GM23338 (cell line): ENCODE results near the gene MAPK6. TPM values are rescaled to one million over a fixed set of nuclear protein-coding genes. Genes with fewer than 3 reads are reported as not detected.

Experiments
- ATAC-seq: fragments of 200-7000 bp; cut with Tn5 transposase; 3 replicates; pipeline ENCODE4 v1.9.1; 2020
- DNase-seq: peaks from one replicate; pipeline ENCODE4 v3.0.0-alpha.2; 2015; ENCODE audit warnings: low spot score
- H2AFZ ChIP-seq: fragments of 200-600 bp; sonication (generic); 2 replicates; pipeline ENCODE4 v1.8.0; 2016; ENCODE audit warnings: antibody characterized with exemption, mild to moderate bottlenecking, moderate library complexity
- H3F3A ChIP-seq: fragments of 200-600 bp; sonication (generic); replicated peaks from 2 replicates; pipeline ENCODE4 v1.8.0; 2017; ENCODE audit warnings: antibody characterized with exemption, mixed run types, low read depth
- H3K27ac ChIP-seq: fragments of 200-600 bp; sonication (generic); 2 replicates; pipeline ENCODE4 v1.6.1; 2016; ENCODE audit warnings: low read depth
- H3K27me3 ChIP-seq: fragments of 200-600 bp; sonication (generic); 2 replicates; pipeline ENCODE4 v1.8.0; 2016; ENCODE audit warnings: mild to moderate bottlenecking, mixed run types, moderate library complexity; ENCODE audit not compliant: insufficient read depth
- H3K36me3 ChIP-seq: fragments of 200-600 bp; sonication (generic); 2 replicates; pipeline ENCODE4 v1.8.0; 2016; ENCODE audit warnings: mild to moderate bottlenecking; ENCODE audit not compliant: insufficient read depth
- H3K4me1 ChIP-seq: fragments of 200-600 bp; sonication (generic); 2 replicates; pipeline ENCODE4 v1.8.0; 2016; ENCODE audit warnings: mild to moderate bottlenecking, moderate library complexity; ENCODE audit not compliant: insufficient read depth
- H3K4me2 ChIP-seq: fragments of 200-600 bp; sonication (generic); 2 replicates; pipeline ENCODE4 v1.7.1; 2017; ENCODE audit warnings: mixed run types
- H3K4me3 ChIP-seq: fragments of 200-600 bp; sonication (generic); 2 replicates; pipeline ENCODE4 v1.6.1; 2016; ENCODE audit warnings: mixed run types
- H3K79me2 ChIP-seq: fragments of 200-600 bp; sonication (generic); replicated peaks from 2 replicates; pipeline ENCODE4 v1.8.0; 2017; ENCODE audit warnings: mild to moderate bottlenecking; ENCODE audit not compliant: insufficient read depth
- H3K9me2 ChIP-seq: fragments of 200-600 bp; sonication (generic); 2 replicates; pipeline ENCODE4 v1.8.0; 2017; ENCODE audit not compliant: insufficient read depth
- H4K20me1 ChIP-seq: fragments of 200-600 bp; sonication (generic); replicated peaks from 2 replicates; pipeline ENCODE4 v1.8.0; 2017; ENCODE audit warnings: mild to moderate bottlenecking; ENCODE audit not compliant: insufficient read depth
- H3K27ac Mint-ChIP-seq: 2 replicates; pipeline ENCODE4 v1.8.0; 2020; ENCODE audit warnings: inconsistent platforms, mild to moderate bottlenecking, moderate library complexity, mixed read lengths
- H3K27me3 Mint-ChIP-seq: 3 replicates; pipeline ENCODE4 v1.8.0; 2022; ENCODE audit warnings: low read depth, mild to moderate bottlenecking, moderate library complexity, mixed read lengths, inconsistent platforms; ENCODE audit not compliant: insufficient read depth, poor library complexity
- H3K36me3 Mint-ChIP-seq: 3 replicates; pipeline ENCODE4 v1.8.0; 2021; ENCODE audit warnings: low read depth, mild to moderate bottlenecking, inconsistent platforms, moderate library complexity, mixed read lengths
- H3K4me1 Mint-ChIP-seq: 3 replicates; pipeline ENCODE4 v1.8.0; 2020; ENCODE audit warnings: mild to moderate bottlenecking, inconsistent platforms, mixed read lengths
- H3K4me3 Mint-ChIP-seq: 3 replicates; pipeline ENCODE4 v1.8.0; 2021; ENCODE audit warnings: moderate library complexity, mild to moderate bottlenecking, inconsistent platforms, mixed read lengths
- H3K9me3 Mint-ChIP-seq: 3 replicates; pipeline ENCODE4 v1.8.0; 2020; ENCODE audit warnings: moderate library complexity, mild to moderate bottlenecking, inconsistent platforms, mixed read lengths
- CREB1 ChIP-seq: fragments of 250-450 bp; sonication (Bioruptor Pico); IDR thresholded peaks from 2 replicates; pipeline ENCODE4 v1.5.0; 2020; ENCODE audit warnings: low read depth, mild to moderate bottlenecking, moderate library complexity
- CTCF ChIP-seq, 2 experiments: fragments of 200-600 bp in 1 of 2; sonication (generic) in 1 of 2; conservative IDR thresholded peaks; 2 replicates each; pipeline versions ENCODE4 v1.5.1 to v1.6.1; 2016 to 2017; ENCODE audit warnings: antibody characterized with exemption in 2 of 2, low read depth in 2 of 2, mild to moderate bottlenecking in 2 of 2, moderate library complexity in 1 of 2
- ETS1 ChIP-seq: IDR thresholded peaks from 2 replicates; pipeline ENCODE4 v1.6.1; 2016; ENCODE audit warnings: antibody characterized with exemption
- EZH2 ChIP-seq: fragments of 200-600 bp; sonication (generic); IDR thresholded peaks from one replicate; pipeline ENCODE4 v1.8.0; 2017; ENCODE audit warnings: antibody characterized with exemption, mild to moderate bottlenecking, low read depth; ENCODE audit not compliant: unreplicated experiment
- JUNB ChIP-seq: IDR thresholded peaks from one replicate; pipeline ENCODE4 v1.6.1; 2016; ENCODE audit warnings: antibody characterized with exemption; ENCODE audit not compliant: unreplicated experiment
- NANOG ChIP-seq: IDR thresholded peaks from 2 replicates; pipeline ENCODE4 v1.6.1; 2016; ENCODE audit warnings: antibody characterized with exemption, borderline replicate concordance
- POLR2AphosphoS5 ChIP-seq: IDR thresholded peaks from 2 replicates; pipeline ENCODE4 v1.6.1; 2016; ENCODE audit warnings: antibody characterized with exemption, low read depth
- REST ChIP-seq: IDR thresholded peaks from one replicate; pipeline ENCODE4 v1.6.1; 2018; ENCODE audit warnings: antibody characterized with exemption; ENCODE audit not compliant: unreplicated experiment
- STAT1 ChIP-seq: IDR thresholded peaks from one replicate; pipeline ENCODE4 v1.6.1; 2016; ENCODE audit warnings: antibody characterized with exemption; ENCODE audit not compliant: unreplicated experiment
- ZNF114 ChIP-seq: fragments of 250-450 bp; sonication (Bioruptor Pico); IDR thresholded peaks from 2 replicates; pipeline ENCODE4 v1.5.0; 2020; ENCODE audit warnings: mild to moderate bottlenecking, moderate library complexity
- ZNF331 ChIP-seq: fragments of 250-450 bp; sonication (Bioruptor Pico); IDR thresholded peaks from 2 replicates; pipeline ENCODE4 v1.5.0; 2020; ENCODE audit warnings: low read depth, mild to moderate bottlenecking, moderate library complexity
- polyA plus RNA-seq: library from polyadenylated mRNA; unstranded; fragments of >200 nt; fragmentation: Nextera tagmentation; extraction: Ambion mirVana; gene quantifications from 2 replicates; pipeline ENCODE4 v1.2.1, GENCODE V29; 2016
- total RNA-seq: library from RNA; depleted of rRNA; stranded (reverse); fragments of >200 nt; shearing (Covaris generic); gene quantifications from 2 replicates; pipeline ENCODE4 v1.2.3, GENCODE V29; 2014

MAPK6 gene
- total and polyA plus RNA-seq, 2 experiments from 2014 or later, result 40.9 to 92.3 TPM

- Histone ChIP-seq H3K27ac (no peak overlapping the region), H4K20me1 (peaks cover 12% of the 10 kb centered on the region; the same call in 1 of the 2 replicates), H3K4me1 (peaks cover 7% of the 10 kb centered on the region; the same call in 1 of the 2 replicates), H3K27me3 (no peaks in the 10 kb centered on the region), H3K4me3 (peak overlapping the region; percentile 97; the same call in 1 of the 2 replicates), H3F3A (no peaks in the 10 kb centered on the region), H3K4me2 (peak overlapping the region; percentile 93; the same call in 1 of the 2 replicates), H3K36me3 (peaks cover 7% of the 10 kb centered on the region; the same call in 1 of the 2 replicates), H3K9me2 (no peaks in the 10 kb centered on the region), H3K79me2 (peaks cover 73% of the 10 kb centered on the region), H2AFZ (no peak overlapping the region)
- Mint-ChIP-seq H3K27me3 (peaks cover 9% of the 10 kb centered on the region), H3K4me1 (peaks cover 2% of the 10 kb centered on the region; the same call in 1 of the 3 replicates), H3K36me3 (peaks cover 26% of the 10 kb centered on the region), H3K9me3 (peaks cover 8% of the 10 kb centered on the region; the same call in 2 of the 3 replicates), H3K27ac (0 out of 2 replicates have a peak overlapping the region, but pooled peaks have one; percentile 56), H3K4me3 (peak overlapping the region; percentile 93)
- TF ChIP-seq STAT1 (no peak), REST (no peak), POLR2AphosphoS5 (no peak), ZNF114 (CRISPR knock-in tag) (no peak), CREB1 (CRISPR knock-in tag) (no peak), EZH2 (no peak), ETS1 (no peak)
- ATAC-seq, result no peak
- DNase-seq, result no peak
Measured at GRCh38 chr15:51969728-51970127, 49.3 kb upstream of the MAPK6 start.

GRCh38 chr15:51970132-51970817 is 48.7 kb upstream of the MAPK6 start:
- Mint-ChIP-seq H3K4me3 (peak overlapping the region; percentile 93), H3K36me3 (peaks cover 21% of the 10 kb centered on the region), H3K9me3 (peaks cover 8% of the 10 kb centered on the region; the same call in 2 of the 3 replicates), H3K27ac (peak overlapping the region; percentile 56; the same call in 1 of the 2 replicates), H3K27me3 (peaks cover 9% of the 10 kb centered on the region), H3K4me1 (peaks cover 2% of the 10 kb centered on the region; the same call in 1 of the 3 replicates)
- Histone ChIP-seq H3K4me2 (peak overlapping the region; percentile 93), H3K4me3 (peak overlapping the region; percentile 97), H3F3A (no peaks in the 10 kb centered on the region), H3K9me2 (no peaks in the 10 kb centered on the region), H3K79me2 (peaks cover 68% of the 10 kb centered on the region), H3K36me3 (peaks cover 2% of the 10 kb centered on the region; the same call in 1 of the 2 replicates), H3K4me1 (peaks cover 7% of the 10 kb centered on the region; the same call in 1 of the 2 replicates), H4K20me1 (peaks cover 10% of the 10 kb centered on the region), H3K27ac (no peak overlapping the region), H2AFZ (no peak overlapping the region), H3K27me3 (no peaks in the 10 kb centered on the region)
- ATAC-seq (no peak), DNase-seq (no peak)
- TF ChIP-seq ZNF331 (CRISPR knock-in tag), result no peak
- no peak for TF ChIP-seq JUNB
- TF ChIP-seq REST, result no peak
- no peak for TF ChIP-seq NANOG
- no peak for TF ChIP-seq CREB1 (CRISPR knock-in tag)
- TF ChIP-seq ZNF114 (CRISPR knock-in tag), result no peak
- TF ChIP-seq CTCF (conservative IDR thresholded peaks at IDR 0.05; ENCODE audit: low read depth in 2 of 2), result no peak
- TF ChIP-seq ETS1, result no peak
- no peak for TF ChIP-seq EZH2
- no peak for TF ChIP-seq POLR2AphosphoS5
